Omental fat pad (tissue), 4 donors: ENCODE measurements around the gene KANSL1. TPM values are rescaled to one million over a fixed set of nuclear protein-coding genes. Genes with fewer than 3 reads are reported as not detected.

Source experiments
- ATAC-seq: fragments of 150-250 bp; one replicate; pipeline ENCODE4 v1.9.1; 2016; ENCODE audit warnings: mild to moderate bottlenecking, moderate library complexity; ENCODE audit not compliant: low FRiP score
- DNase-seq: peaks from one replicate; pipeline ENCODE4 v3.0.0-alpha.2; 2019; ENCODE audit warnings: low spot score
- total RNA-seq, 4 donors: library from RNA; depleted of rRNA; stranded (reverse); fragments of >200 nt; gene quantifications; one replicate each; pipeline ENCODE4 v1.1.0, GENCODE V29; 2016
- TF ChIP-seq, protein P1 (sequence below), 3 donors: fragments of 450-650 bp; IDR thresholded peaks; one replicate each; pipeline ENCODE4 v1.5.1; 2016 to 2017; ENCODE audit warnings: antibody characterized with exemption in 3 of 3, mild to moderate bottlenecking in 3 of 3, moderate library complexity in 2 of 3

KANSL1 gene
- total RNA-seq, 4 donors from 2014 or later, result 48.9 to 109 (median 57.4) TPM

DNA sequence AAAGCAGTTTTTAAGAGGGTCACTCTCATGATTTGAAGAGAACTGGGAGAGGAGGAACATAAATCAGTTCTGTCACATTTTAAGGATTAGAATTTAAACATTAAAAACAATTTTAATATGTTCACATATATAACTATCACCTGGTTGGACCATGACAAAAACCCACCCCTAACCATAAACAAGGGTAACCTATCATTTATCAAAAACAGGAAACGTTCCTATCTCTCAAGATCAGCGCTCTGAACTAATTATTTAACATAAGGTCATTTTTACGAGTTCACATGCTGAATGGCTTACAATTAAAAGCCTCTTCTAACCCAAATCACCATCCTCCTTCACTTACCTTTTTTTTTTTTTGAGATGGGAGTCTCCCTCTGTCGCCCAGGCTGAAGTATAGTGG is 45.0 kb downstream of the KANSL1 start:
- ATAC-seq, result no peak
- TF ChIP-seq, protein P1, sequence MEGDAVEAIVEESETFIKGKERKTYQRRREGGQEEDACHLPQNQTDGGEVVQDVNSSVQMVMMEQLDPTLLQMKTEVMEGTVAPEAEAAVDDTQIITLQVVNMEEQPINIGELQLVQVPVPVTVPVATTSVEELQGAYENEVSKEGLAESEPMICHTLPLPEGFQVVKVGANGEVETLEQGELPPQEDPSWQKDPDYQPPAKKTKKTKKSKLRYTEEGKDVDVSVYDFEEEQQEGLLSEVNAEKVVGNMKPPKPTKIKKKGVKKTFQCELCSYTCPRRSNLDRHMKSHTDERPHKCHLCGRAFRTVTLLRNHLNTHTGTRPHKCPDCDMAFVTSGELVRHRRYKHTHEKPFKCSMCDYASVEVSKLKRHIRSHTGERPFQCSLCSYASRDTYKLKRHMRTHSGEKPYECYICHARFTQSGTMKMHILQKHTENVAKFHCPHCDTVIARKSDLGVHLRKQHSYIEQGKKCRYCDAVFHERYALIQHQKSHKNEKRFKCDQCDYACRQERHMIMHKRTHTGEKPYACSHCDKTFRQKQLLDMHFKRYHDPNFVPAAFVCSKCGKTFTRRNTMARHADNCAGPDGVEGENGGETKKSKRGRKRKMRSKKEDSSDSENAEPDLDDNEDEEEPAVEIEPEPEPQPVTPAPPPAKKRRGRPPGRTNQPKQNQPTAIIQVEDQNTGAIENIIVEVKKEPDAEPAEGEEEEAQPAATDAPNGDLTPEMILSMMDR (IDR thresholded peaks at IDR 0.05), result no peak

DNA sequence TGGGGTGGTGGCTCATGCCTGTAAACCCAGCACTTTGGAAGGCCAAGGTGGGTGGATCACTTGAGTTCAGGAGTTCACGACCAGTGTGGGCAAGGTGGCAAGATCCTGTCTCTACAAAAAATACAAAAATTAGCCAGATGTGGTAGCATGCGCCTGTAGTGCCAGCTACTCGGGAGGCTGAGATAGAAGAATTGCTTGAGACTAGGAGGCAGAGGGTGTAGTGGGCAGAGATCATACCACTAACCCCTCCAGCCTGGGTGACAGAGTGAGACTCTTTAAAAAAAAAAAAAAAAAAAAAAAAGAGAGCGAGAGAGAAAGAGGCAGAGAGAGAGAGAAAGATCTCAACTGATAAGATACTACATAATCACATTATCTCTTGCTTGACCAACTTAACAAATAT is 45.9 kb downstream of the KANSL1 start:
- no peak for DNase-seq
- ATAC-seq, result no peak
- TF ChIP-seq, protein P1 (IDR thresholded peaks at IDR 0.05), result no peak

More for the DNA sequence above, 45.0 kb downstream of the KANSL1 start:
- no peak for DNase-seq

DNA sequence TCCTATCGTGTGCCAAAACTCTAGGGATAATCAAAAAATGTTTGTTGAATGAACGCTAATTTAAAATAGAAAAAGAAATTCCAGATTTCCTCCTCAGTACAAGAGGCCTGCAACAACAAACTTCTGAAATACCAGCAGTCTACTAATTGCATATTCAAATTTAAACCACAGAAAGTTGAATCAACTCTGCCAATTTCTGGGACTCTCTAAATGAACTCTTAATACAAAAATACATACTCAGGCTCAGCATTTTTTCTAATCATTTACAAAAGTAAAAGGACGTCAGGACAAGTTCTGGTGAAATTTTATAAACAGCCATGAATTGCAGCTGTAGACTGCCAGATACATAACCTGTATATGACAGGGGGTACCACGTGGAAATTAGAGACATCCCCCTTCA is 49.0 kb downstream of the KANSL1 start:
- TF ChIP-seq, protein P1 (IDR thresholded peaks at IDR 0.05), result no peak
- no peak for ATAC-seq
- DNase-seq, result no peak

DNA sequence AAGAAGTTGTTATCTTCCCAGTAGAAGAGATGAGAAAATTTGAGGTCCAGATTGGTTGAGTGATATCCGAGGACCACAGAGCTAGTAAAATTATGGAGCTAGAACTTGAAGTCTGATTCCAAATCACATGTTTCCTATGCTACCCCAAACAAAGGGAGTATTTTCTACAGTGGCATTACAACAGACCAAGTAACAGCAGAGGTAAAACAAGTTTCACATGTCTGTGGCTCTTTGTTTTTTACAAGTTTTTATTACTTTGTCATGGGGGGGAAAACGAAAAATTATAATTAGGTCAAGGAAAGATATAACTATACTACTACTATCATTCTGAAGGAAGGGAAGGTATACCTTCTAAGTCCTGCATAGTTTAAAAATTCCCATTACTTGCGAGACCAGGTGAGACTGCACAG is 49.4 kb downstream of the KANSL1 start:
- no peak for DNase-seq
- no peak for ATAC-seq
- TF ChIP-seq, protein P1 (IDR thresholded peaks at IDR 0.05), result no peak

DNA sequence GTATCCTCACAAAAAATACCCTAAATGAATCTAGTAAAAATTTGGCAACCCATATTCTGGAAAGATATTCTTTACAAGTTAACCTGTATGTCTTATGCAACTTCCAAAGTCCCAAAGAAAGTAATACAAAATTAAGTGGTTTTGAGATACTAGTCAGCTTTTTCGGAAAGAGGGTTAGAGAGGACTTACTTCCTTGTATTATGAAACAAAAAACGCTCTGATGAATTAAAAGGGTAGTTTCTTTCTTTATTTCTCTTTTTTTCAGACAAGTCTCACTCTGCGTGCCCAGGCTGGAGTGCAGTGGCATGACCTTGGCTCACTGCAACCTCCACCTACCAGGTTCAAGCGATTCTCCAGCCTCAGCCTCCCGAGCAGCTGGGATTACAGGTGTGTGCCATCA is 51.6 kb downstream of the KANSL1 start:
- TF ChIP-seq, protein P1 (IDR thresholded peaks at IDR 0.05), result no peak
- ATAC-seq, result no peak
- no peak for DNase-seq

DNA sequence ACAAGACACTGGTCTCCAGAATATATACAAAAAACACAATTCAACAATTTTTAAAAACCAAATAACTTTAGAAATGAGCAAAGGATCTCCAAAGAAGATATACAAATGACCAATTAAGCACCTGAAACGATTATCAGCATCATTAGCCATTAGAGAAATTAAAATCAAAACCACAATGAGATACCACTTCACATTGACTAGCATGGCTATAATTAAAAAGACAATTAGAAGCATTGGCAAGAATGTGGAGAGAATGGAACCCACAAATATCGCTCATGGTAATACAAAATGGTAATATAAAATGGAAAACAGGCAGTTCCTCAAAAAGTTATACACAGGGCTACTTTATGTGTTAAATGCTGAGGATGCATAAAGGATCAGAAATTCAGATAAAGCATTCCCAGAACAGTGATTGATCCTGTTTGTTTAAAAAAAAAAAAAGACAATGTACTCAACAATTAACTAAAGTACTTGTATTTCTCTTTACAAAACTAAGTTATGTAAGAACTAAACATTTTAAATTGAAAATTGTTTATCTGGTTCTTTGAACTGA is 52.5 kb downstream of the KANSL1 start:
- TF ChIP-seq, protein P1 (IDR thresholded peaks at IDR 0.05), result no peak
- no peak for ATAC-seq
- DNase-seq, result no peak

DNA sequence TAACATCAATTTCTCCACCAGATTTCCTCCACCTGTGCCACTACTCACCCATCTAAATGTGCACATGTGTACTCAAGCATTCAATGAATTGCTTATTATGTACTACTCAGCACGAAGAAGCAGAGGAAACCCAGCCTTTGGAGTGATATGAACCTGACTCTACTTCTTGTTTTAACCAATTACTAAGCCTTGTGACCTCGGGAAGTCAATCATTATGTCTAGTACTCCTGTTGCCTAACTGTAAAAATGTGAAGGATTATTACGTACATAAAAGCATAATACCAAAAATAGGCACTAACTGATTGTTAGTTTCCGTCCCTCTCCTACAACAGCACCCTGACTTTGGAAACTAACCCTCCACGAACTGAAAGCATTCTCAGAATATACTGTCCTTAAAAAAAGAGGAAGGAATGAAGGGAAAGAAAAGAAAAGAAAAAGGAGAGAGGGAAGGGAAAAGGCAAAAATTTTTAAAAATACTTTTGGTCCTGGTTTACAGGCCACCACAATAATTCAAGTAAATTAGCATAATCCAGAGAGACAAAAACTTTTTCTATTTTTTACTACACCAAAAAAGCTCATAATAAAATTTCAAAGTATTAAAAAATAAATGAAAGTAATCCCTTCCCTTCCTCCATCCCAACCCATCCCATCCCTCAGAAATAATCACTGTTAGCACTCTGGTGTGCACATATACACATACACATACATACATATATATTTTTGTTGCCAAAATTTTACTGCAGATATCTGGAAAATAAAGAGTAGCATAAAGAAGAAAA is 53.6 kb downstream of the KANSL1 start:
- no peak for ATAC-seq
- TF ChIP-seq, protein P1 (IDR thresholded peaks at IDR 0.05), result no peak
- DNase-seq, result no peak
